COR-L47 (cell line): ENCODE measurements around the gene PDE2A.

Experiments
- DNase-seq: peaks from one replicate; lab custom pipeline; 2025; lab: John Stamatoyannopoulos, UW

PDE2A gene

GRCh38 chr11:72704028-72704782 is 30.0 kb upstream of the PDE2A start:
- no peak for DNase-seq

GRCh38 chr11:72703267-72704008 is 29.2 kb upstream of the PDE2A start:
- DNase-seq: no peak

GRCh38 chr11:72702577-72703241 is 28.5 kb upstream of the PDE2A start:
- no peak for DNase-seq

GRCh38 chr11:72702096-72702495 is 27.9 kb upstream of the PDE2A start:
- DNase-seq: no peak

GRCh38 chr11:72701466-72701865 is 27.2 kb upstream of the PDE2A start:
- DNase-seq: no peak

GRCh38 chr11:72700146-72700545 is 25.9 kb upstream of the PDE2A start:
- no peak for DNase-seq

- DNase-seq: no peak
Observed at GRCh38 chr11:72697814-72698213, 23.6 kb upstream of the PDE2A start.

GRCh38 chr11:72696866-72697700 is 22.9 kb upstream of the PDE2A start:
- DNase-seq: no peak

- no peak for DNase-seq
Observed at GRCh38 chr11:72695354-72695753, 21.1 kb upstream of the PDE2A start.

- no peak for DNase-seq
Observed at GRCh38 chr11:72693271-72693968, 19.2 kb upstream of the PDE2A start.

- DNase-seq: no peak
Observed at GRCh38 chr11:72692498-72693237, 18.4 kb upstream of the PDE2A start.

GRCh38 chr11:72690166-72690565 is 15.9 kb upstream of the PDE2A start:
- DNase-seq: no peak

GRCh38 chr11:72688929-72689328 is 14.7 kb upstream of the PDE2A start:
- DNase-seq: no peak

- no peak for DNase-seq
Observed at GRCh38 chr11:72688486-72688885, 14.3 kb upstream of the PDE2A start.

GRCh38 chr11:72687326-72687725 is 13.1 kb upstream of the PDE2A start:
- DNase-seq: no peak

- no peak for DNase-seq
Observed at GRCh38 chr11:72686639-72687220, 12.5 kb upstream of the PDE2A start.

- DNase-seq: no peak
Observed at GRCh38 chr11:72685560-72686480, 11.6 kb upstream of the PDE2A start.

- DNase-seq: no peak
Observed at GRCh38 chr11:72684236-72684912, 10.2 kb upstream of the PDE2A start.

- DNase-seq: no peak
Observed at GRCh38 chr11:72683782-72684200, 9.6 kb upstream of the PDE2A start.
